Measurements from ENCODE around the gene FYB1.
A peak's percentile ranks its signal among the peaks of the same experiment; 100 is the strongest.

Gene FYB1

DNA sequence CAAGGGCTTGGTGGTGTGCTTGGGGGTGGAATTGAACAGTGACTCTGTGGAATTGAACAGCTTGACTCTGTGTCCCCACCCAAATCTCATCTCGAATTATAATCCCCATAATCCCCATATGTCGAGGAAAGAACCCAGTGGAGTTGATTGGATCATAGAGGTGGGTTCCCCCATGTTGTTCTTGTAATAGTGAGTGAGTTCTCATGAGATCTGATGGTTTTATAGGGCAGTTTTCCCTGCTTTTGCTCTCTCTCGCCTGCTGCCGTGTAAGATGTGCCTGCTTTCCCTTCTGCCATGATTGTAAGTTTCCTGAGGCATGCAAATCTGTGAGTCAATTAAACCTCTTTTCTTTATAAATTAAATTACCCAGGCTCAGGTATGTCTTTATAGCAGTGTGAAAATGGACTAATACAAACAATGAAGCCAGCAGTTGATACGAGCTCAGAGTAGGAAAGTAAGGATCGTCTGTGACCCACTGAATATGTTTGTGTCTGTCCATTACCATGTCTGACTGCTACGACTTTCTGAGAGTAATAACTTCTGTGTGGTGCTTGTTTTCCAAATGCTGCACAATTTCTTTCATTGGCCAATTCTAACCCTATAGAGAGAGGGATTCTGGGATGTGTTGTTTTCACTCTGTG is 127.3 kb downstream of the FYB1 start:
- no peak for DNase-seq (ENCODE audit: low read depth in 3 of 3)

DNA sequence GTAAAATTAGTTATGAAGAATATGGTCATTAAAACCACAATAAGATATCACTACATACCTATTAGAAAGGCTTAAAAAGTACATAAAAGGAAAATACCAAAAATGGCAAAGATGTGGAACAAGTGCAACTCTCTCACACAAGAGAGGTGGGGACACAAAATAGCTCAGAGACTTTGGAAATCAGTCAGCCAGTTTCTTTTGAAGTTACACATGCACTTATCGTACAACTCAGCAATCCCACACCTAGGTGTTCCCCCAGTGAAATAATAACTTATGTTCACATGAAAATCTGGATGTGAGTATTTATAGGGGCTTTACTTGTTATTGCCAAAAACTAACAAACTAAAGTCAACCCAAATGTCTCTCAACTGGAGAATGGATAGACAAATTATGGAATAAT is 135.4 kb downstream of the FYB1 start:
- DNase-seq (ENCODE audit: low read depth in 3 of 3) = no peak

DNA sequence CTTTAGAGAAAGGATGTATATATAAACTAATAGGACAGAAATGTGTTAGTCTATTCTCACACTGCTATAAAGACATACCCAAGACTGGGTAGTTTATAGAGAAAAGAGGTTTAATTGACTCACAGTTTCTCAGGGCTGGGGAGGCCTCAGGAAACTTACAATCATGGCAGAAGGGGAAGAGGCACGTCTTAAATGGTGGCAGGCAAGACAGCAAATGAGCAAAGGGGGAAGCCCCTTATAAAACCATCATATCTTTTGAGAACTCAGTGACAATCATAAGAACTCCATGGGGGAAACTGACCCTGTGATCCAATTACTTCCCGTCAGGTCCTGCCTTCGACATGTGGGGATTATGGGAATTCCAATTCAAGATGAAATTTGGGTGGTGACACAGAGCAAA is 136.4 kb downstream of the FYB1 start:
- DNase-seq (ENCODE audit: low read depth in 3 of 3) = no peak

DNA sequence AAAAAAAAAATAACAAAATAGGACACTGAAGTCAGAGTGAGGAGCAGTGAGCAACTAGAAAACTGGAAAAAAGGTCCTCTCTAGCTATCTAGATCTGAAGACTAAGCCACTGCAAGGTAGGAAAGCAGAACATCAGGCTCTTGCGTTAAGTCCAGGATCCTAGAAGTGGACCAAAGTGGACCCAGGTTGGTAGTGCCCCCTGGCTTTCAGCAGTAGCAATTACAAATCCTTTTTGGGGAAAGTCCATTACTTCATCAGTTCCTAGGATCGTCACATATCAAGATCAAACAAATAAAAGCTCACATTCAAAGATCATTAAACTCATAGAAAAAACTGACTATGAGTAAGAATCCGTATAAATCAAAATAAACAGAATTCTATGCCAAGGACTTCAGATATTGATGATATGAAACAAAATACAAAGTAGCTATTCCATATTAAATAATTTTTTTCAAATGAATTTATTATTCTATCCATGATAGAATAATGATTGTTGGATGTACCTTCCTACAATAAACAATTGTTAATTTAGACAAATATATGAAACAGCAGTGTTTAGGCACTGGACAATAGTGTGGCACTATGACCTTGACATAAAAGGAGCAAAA is 138.7 kb downstream of the FYB1 start:
- DNase-seq (ENCODE audit: low read depth in 3 of 3) = no peak

DNA sequence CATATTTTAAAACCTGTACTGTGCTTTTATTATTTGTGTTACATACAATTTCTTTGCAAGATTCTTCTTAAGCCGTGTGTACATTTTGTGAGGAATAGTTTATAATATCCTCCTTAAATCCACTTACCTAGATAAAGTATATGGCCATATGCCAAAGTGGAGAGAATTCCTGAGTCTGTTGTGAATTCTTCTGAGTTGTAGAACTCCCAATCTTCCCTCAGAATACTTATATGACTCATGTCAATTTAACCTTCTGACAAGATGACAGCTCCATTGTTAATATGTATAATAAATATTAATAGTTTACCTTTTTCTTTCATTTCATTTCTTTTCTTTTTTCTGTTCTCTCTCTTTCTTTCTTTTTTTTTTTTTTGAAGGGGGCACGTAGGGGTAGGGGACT is 139.2 kb downstream of the FYB1 start:
- DNase-seq (ENCODE audit: low read depth in 3 of 3) = no peak

DNA sequence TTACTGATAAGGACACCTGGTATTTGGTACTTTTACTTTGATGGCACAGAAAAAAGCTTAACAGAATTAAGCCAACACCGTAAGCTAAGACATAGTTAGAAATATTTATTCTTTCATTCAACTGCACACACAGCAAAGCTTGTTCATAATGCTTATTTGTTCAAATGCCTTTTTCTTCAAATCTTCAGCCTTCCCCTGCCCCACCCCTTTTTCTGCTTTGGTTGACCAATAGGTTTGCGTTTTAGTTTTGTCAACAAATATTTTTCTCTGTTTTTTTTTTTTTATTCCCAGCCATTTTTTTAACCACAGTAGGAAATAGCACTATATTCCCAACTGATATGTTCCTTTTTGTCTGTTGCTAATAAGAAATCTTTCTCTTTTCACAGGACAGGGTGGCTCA is 140.2 kb downstream of the FYB1 start:
- DNase-seq (ENCODE audit: low read depth in 3 of 3) = no peak

DNA sequence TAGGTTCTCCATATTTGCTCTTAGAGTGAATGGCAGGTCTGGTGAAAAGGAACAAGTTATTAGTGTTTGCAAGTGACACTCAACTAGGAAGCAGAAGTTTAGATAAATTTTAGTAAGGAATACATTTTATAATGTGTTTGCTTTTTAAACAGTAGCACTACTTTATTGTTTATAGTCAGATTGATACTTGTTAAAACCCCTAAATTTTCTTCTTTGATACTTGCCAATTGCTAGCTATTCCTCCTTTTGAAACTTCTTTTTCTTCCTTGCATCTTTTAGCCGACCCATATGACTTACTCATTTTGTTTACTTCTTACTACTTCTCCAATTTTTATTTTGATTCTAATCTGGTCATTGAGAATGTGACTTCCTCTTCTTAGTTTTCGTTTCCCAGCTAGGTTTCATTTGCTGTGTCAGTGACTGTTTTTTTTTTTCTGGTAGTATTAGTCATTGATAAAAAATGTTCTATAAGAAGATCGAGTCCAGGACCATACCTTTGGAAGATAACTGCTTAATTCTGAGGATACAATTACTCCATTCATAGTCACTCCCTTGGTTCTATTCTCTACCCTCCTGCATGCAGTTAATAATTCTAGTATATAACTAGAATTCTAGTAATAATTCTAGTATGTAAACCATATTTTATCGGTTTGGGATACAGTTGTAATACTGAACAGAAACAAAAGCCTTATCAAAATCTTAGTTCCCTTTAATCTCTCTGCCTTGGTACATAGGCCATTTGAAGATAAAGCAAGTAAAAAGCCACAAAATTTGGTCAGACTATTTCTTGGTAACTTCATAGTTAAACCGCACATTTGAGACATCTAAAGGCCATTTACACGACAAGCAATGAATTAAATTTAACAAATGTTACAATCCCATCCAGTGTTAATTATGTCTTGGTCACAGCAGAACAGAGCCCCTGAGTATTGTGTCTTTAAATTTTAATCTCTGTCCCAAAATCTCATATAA is 142.3 kb downstream of the FYB1 start:
- DNase-seq (ENCODE audit: low read depth in 3 of 3) = no peak

DNA sequence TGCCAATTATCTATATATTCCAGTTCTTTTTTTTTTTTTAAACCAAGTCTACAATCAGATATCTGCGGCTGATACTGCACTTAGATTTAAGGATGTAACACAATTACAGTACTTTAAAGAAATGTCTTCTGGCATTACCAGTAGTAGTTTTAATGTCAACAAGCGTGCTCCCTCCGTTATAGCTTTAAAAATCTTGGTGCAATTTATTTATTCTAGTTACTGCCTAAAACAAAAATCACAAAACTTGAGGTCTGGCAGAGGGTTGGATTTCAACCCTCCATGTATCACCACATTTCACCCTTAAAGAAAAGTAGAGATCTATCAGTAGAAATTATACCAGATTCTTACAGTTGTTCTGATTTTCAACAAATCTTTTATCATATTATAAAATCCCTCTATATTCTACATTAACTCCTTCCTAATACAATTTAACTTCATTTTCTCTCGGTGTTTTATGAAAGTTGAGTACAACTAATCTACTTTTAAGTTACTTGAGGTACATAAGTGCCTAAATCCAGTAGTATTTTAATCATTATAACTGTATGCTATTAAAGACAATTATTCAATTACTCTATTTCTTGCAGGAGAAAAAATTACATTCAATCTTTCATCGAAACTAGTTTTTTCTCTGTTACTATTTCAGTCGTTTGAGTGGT is 143.1 kb downstream of the FYB1 start:
- DNase-seq (ENCODE audit: low read depth in 3 of 3) = no peak

DNA sequence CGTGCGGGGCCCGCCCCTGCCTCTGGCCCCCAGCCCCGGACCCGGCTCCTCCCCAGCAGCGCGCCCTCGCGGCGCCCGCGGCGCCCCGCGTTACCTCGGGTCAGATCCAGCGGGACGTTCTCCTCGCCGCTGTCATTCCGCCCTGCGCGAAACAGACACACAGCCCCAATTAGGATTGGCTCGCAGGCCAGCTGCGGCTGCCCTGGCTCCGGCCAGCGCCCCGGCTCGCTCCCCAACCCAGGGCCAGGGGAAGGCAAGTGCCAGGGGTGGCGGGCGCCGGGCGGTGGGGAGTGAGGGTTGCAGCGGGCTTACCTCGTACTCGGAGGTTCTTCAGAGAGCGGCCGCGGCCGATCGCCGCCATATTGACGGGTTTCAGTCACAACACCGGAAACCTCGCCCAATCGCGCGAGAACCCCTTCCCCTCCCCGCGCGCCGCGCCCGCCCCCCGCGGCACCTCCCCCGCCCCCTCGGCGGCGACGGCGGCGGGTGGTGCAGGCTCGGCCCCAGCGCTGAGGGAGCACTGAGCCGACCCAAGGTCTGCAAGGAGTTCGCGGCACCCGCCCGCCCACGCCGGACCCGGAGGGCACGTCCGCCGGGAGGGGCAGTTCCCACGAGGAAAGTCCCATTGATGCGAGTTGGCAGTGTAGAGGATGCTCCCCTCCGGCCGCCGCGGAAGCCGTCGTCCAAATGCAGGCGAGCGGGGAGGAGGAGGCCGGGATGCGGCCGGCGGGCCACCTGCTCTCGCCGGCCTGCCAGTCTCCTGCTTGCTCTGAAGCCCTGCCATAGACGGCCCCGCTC is 145.1 kb downstream of the FYB1 start, which contains the start of gene RICTOR:
RICTOR (minus strand) TSS at position 383 of the 798 bp plus-strand sequence; CDS start at position 361, 22 bp downstream.
- DNase-seq (ENCODE audit: low read depth in 3 of 3) = peak; percentile 84 to 90 (median 88)

DNA sequence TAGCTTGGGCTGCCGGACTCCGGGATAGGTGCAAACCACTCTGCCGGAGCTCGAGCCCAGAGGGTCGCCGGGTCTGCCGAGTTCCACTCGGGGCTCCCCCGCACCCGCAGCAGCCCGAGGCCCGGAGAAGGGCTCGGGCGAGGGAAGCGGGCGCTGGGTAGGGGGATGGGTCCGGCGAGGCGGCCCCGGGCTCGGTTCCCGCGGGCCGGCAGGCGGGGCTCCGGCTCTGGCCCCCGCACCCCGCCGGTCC is 145.7 kb downstream of the FYB1 start:
- DNase-seq (ENCODE audit: low read depth in 3 of 3) = no peak

DNA sequence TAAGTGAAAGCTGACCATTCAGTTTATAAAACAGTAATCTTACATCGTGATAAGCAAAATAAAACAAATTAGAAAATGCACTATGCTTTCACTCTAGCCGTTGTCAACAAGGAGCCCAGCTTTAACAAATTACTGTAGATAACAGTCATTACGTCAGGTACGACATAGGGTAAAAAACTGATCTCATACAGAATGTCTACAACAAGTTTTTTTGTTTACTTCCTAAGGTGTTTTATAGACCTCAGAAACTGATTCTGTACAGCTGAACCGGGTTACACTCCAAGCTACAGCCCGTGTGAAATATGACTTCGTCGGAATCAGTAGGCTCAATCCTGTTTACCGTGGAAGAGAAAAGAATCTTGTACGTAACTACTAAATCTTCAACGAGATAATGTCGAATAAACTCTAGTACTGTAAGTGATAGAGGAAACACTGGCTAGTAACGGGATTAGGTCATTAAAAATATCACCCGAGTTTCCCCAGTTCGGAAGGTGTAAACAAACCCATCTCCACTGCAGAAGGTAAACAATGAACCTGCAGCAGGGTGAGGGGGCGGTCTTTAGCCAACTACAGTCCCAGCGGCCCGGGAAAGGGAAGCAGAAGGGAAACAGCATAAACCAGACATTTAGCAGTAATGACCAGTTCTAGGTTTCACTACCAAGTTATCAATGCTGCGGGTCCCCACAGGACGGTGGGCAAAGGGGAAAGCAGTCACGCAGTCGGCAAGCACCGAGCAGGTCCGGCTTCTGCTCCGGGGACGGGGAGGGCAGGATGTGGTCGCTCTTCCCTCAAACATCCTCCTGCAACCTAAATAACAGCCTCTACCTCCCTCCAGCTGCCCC is 146.2 kb downstream of the FYB1 start:
- DNase-seq (ENCODE audit: low read depth in 3 of 3) = peak; percentile 4 to 15 (median 14)

DNA sequence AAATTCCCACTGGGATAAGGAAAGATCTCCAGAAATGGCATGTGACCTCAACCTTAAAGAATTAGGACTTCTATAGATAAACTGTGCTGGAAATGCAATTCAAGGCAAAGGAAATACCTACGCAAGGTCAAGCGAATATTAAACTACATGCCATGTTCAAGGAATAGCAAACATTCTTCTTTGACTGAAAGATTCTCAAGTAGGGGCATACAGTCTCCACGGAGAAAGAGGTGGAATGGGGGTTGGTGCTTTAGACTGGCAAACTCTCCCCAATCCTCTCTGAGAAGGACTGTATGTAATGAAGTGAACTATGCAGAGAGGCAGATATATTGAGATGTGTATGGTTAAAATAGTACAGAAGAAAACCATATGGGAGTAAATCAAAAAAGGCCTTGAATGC is 151.3 kb downstream of the FYB1 start:
- no peak for DNase-seq (ENCODE audit: low read depth in 3 of 3)

DNA sequence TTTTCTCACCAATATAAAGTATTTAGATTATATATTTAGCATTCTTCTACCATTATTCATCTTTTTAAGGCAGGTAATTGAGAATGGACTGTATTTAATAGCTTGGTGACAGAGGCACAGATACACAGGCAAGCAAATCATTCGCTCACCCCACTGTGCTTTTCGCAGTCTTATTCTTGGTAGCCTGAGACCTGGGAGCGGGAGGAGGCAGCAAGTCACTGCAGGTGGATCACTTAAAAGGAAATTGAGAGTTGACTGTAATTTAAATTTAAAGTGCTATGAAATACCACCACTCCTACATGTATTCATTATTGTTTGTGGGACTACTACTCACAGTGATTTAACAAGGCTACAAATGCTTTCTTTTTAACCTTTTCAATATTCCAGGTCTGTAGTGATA is 154.9 kb downstream of the FYB1 start:
- DNase-seq (ENCODE audit: low read depth in 3 of 3) = no peak

DNA sequence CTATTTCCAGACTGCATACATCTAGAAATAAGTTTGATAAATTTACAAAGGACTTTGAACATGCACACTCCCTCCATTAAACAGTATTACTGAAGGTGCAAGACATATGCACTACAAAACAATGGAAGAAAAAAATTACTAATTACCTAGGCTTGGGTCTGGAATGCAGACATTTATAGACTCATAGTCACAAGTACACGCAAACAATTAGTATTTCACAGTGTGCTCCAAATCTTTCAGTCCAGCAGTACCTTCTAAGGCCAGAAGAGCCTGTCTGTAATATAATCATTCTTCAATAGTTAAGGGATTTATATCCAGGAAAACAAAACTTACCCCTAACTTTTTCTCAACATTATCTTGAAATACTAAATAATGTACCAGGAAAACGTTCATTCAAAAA is 156.3 kb downstream of the FYB1 start:
- no peak for DNase-seq (ENCODE audit: low read depth in 3 of 3)

DNA sequence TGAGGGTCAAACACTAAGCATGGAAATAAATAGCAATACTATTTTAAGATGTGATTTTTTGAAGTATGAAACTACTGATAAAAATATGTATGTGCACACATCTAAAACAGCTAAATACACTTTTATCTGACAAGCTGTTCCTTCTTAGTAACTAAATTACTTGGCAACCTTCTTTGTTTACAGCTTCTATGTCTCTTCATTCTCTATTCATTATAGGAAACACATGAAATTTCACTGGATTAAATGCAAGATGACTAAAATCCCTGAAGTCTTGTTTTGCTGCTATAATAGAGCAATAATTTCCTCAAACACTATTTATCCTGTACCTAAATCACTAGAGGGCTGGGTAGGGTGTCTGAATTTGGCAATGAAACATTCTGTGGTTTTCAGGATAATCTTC is 156.8 kb downstream of the FYB1 start:
- no peak for DNase-seq (ENCODE audit: low read depth in 3 of 3)

DNA sequence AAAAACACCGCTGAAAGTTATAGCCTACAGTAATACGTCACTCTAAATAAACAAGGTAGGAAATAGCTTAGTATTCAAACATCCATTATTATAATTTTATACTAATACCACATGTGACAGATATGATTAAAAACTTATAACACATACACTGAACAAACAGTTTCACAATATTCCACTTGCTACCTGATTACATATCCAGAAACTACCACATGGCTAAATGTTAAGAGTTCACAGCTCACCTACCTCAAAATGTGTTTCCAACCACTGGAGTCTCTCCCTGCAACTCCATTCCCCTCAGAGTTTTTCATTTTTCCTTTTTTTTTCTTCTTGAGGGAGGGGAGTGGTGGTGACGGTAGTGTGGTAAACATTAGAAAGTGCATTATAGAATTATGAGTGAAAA is 157.3 kb downstream of the FYB1 start:
- DNase-seq (ENCODE audit: low read depth in 3 of 3) = no peak

DNA sequence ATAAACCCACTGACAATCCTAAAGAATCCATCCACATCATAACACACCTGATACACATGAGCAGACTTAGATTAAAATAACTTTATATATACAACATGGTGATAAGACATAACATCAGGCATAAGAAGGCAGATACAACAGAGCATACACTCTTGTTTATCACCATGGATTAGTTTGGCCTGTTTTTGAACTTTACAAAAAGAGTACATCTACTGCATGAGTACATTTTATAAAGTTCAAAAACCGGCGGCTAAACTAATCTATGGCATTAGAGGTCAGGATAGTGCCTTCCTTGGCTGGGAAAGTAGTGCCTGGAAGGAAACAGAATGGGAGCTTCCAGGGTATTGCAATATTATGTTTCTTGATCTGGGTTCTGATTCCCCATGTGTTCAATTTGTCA is 160.3 kb downstream of the FYB1 start:
- no peak for DNase-seq (ENCODE audit: low read depth in 3 of 3)

DNA sequence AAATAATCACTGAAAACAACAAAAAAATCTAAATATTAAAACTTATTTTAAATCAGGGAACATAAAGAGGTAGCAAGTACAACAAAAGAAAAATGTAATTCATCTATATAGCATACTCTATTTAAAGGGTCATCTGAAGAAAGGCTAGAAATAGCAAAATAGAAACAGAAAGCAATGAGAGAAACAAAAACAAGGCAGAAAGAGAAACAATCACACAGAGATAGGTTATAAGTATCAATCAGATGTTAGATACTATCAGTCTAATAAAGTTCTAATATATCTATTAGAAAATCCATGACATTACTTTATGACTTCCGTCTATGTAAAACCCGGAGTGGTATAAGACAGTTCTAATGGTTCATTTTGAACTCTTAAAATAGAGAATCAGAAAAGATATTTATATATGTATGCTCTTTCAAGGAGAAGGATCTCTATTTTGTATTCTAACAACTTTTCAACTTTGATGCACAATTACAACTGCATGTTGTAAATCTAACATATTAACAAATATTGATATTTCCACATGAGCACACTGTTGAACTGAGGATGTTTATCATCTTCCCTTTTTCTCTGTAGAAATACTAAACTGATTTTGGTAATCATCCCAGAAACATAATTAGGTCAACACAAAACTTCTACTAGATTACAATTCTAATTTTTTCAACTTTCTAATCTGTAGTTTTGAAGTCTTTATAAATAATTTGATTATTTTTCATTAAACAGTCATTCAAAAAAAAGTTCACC is 161.0 kb downstream of the FYB1 start:
- no peak for DNase-seq (ENCODE audit: low read depth in 3 of 3)

DNA sequence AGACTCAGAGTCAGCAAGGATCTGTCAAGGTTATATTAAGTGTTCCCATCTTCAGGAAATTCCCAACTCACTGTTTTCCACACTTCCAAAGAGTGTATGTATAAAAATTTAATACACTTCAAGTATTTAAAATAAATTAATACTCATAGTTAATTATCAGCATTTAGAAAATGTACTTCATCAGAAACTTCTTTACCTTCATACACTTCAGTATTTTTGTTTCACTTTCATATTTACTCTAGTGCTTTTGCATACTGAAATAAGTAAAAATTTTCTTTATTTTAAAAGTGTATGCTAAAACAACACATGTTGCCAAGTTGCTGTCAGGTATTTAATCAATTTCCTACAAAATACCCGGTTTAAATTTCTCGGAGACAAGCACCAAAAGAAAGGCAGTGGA is 161.6 kb downstream of the FYB1 start:
- DNase-seq (ENCODE audit: low read depth in 3 of 3) = no peak

Data from stimulated activated CD4-positive, alpha-beta T cell treated with anti-CD3 and anti-CD28 coated beads, TNF-alpha, amount 100 ng/mL, for 4 hours (primary cell).